Stimulated activated CD8-positive, alpha-beta memory T cell treated with anti-CD3 and anti-CD28 coated beads, Interleukin-7, amount 100 ng/mL, for 48 hours (primary cell): ENCODE results near the gene HYAL1.
"Not testable (repeated sequence)": the region's sequence is repeated elsewhere in the genome, so short reads cannot be mapped to it uniquely, and the experiment has no call there.

ENCODE experiments used
- DNase-seq, 2 donors: peaks; one replicate each; pipeline ENCODE4 v3.0.0-alpha.2; 2020; ENCODE audit warnings: low read depth in 1 of 2; ENCODE audit errors: extremely low read depth in 1 of 2

Gene HYAL1

GRCh38 chr3:50275141-50275995, 28.0 kb downstream of the HYAL1 start:
- no peak for DNase-seq

- peak in 1 of 2 donors; percentile 70 for DNase-seq
Measured at GRCh38 chr3:50274371-50275104, 28.8 kb downstream of the HYAL1 start.

- DNase-seq = no peak
Measured at GRCh38 chr3:50273689-50274065, 29.7 kb downstream of the HYAL1 start.

GRCh38 chr3:50272911-50273688, 30.3 kb downstream of the HYAL1 start:
- peak; percentile 75 to 78 for DNase-seq

- DNase-seq = not testable (repeated sequence)
Measured at GRCh38 chr3:50272538-50272910, 30.9 kb downstream of the HYAL1 start.

- no peak for DNase-seq
Measured at GRCh38 chr3:50271314-50271936, 31.9 kb downstream of the HYAL1 start.

- DNase-seq = no peak
Measured at GRCh38 chr3:50270422-50271224, 32.8 kb downstream of the HYAL1 start.

GRCh38 chr3:50269977-50270413, 33.4 kb downstream of the HYAL1 start:
- no peak for DNase-seq

- no peak for DNase-seq
Measured at GRCh38 chr3:50269460-50269859, 33.9 kb downstream of the HYAL1 start.

- DNase-seq = no peak
Measured at GRCh38 chr3:50268703-50269451, 34.5 kb downstream of the HYAL1 start, which contains the start of gene SEMA3B. Gene SEMA3B, plus strand, starts transcription at chr3:50269147. Its CDS starts 94 bp downstream, at chr3:50269241.

- DNase-seq = no peak
Measured at GRCh38 chr3:50268276-50268675, 35.1 kb downstream of the HYAL1 start.

- DNase-seq = no peak
Measured at GRCh38 chr3:50267280-50267913, 36.0 kb downstream of the HYAL1 start.

GRCh38 chr3:50266836-50267235, 36.5 kb downstream of the HYAL1 start:
- DNase-seq = no peak

- no peak for DNase-seq
Measured at GRCh38 chr3:50266017-50266416, 37.4 kb downstream of the HYAL1 start.

- DNase-seq = no peak
Measured at GRCh38 chr3:50265571-50265970, 37.8 kb downstream of the HYAL1 start.

- DNase-seq = no peak
Measured at GRCh38 chr3:50264964-50265485, 38.3 kb downstream of the HYAL1 start.

GRCh38 chr3:50264383-50264963, 38.9 kb downstream of the HYAL1 start:
- DNase-seq = no peak
